HepG2 (cell line): ENCODE measurements around the gene FAM20A. TPM values are rescaled to one million over a fixed set of nuclear protein-coding genes. Genes with fewer than 3 reads are reported as not detected.

ENCODE experiments used
- ATAC-seq: fragments of 200-7000 bp; cut with Tn5 transposase; 3 replicates; pipeline ENCODE4 v1.9.1; 2020; ENCODE audit warnings: mild to moderate bottlenecking, moderate library complexity
- BruUV-seq: library from RNA; stranded (reverse); fragments of 400-500 nt; replicated peaks from 2 replicates; lab custom pipeline; 2021; lab: Mats Ljungman, UMichigan
- CTCF ChIA-PET: fragments of 300-600 bp; formaldehyde crosslinking; extraction: SDS; loops from one replicate; lab custom pipeline; 2021; ENCODE audit warnings: low total read pairs, inconsistent platforms, low intra/inter-chr PET ratio; lab: Yijun Ruan, JAX
- POLR2A ChIA-PET: fragments of 350-600 bp; sonication (Branson Sonifier 250); formaldehyde crosslinking; loops from one replicate; lab custom pipeline; 2020; ENCODE audit warnings: antibody characterized with exemption, inconsistent platforms; lab: Yijun Ruan, JAX
- DNase-seq: peaks from one replicate; pipeline ENCODE4 v3.0.0-alpha.2; 2015; ENCODE audit warnings: low spot score
- FAIRE-seq: peaks from 3 replicates; lab custom pipeline; 2011; peaks lifted over from hg19 to GRCh38; lab: Jason Lieb, UNC
- H2AFZ ChIP-seq: one replicate; pipeline ENCODE4 v1.6.1; 2011; ENCODE audit warnings: low read length, inconsistent platforms
- H3K27ac ChIP-seq: fragments of 300-600 bp; 3 replicates; pipeline ENCODE4 v1.8.0; 2011; ENCODE audit warnings: mixed run types, mild to moderate bottlenecking, mixed read lengths, low read length, inconsistent platforms; ENCODE audit not compliant: insufficient read depth; ENCODE audit errors: extremely low read length
- H3K27me3 ChIP-seq, 2 experiments: fragments of 200-600 bp in 1 of 2; 2 replicates in 1 of 2; 3 replicates in 1 of 2; pipeline versions ENCODE4 v1.6.0 to v1.8.0; 2011; ENCODE audit warnings: low read length in 2 of 2, mild to moderate bottlenecking in 2 of 2, moderate library complexity in 2 of 2, inconsistent platforms in 1 of 2; ENCODE audit not compliant: insufficient read depth in 2 of 2, control insufficient read depth in 1 of 2
- H3K36me3 ChIP-seq, 2 experiments: fragments of 200-600 bp in 1 of 2; replicated peaks in 1 of 2; 2 replicates in 1 of 2; 3 replicates in 1 of 2; pipeline versions ENCODE4 v1.5.1 to v1.8.0; 2011; ENCODE audit warnings: low read length in 2 of 2, inconsistent platforms in 1 of 2; ENCODE audit not compliant: insufficient read depth in 2 of 2, control insufficient read depth in 1 of 2
- H3K4me1 ChIP-seq: 2 replicates; pipeline ENCODE4 v1.5.1; 2012; ENCODE audit warnings: low read length, inconsistent platforms; ENCODE audit not compliant: insufficient read depth
- H3K4me2 ChIP-seq: 2 replicates; pipeline ENCODE4 v1.6.0; 2011; ENCODE audit warnings: low read depth, low read length, inconsistent platforms
- H3K4me3 ChIP-seq, 3 experiments: fragments of 200-600 bp in 1 of 3; sonication (generic), shearing (Covaris generic) in 1 of 3; replicated peaks in 1 of 3; 2 replicates each; pipeline ENCODE4 v1.5.1; 2011 to 2016; ENCODE audit warnings: low read length in 3 of 3, inconsistent platforms in 2 of 3, low read depth in 2 of 3, mild to moderate bottlenecking in 2 of 3, control low read depth in 1 of 3, mixed read lengths in 1 of 3; ENCODE audit not compliant: insufficient read depth in 1 of 3
- H3K79me2 ChIP-seq: one replicate; pipeline ENCODE4 v1.6.1; 2011; ENCODE audit warnings: low read length, inconsistent platforms; ENCODE audit not compliant: insufficient read depth
- H3K9ac ChIP-seq: 2 replicates; pipeline ENCODE4 v1.6.0; 2011; ENCODE audit warnings: mild to moderate bottlenecking, low read depth, low read length, inconsistent platforms; ENCODE audit not compliant: insufficient read depth
- H3K9me3 ChIP-seq: 2 replicates; pipeline ENCODE4 v1.5.1; 2012; ENCODE audit warnings: mild to moderate bottlenecking, low read length
- H4K20me1 ChIP-seq: 2 replicates; pipeline ENCODE4 v1.6.0; 2011; ENCODE audit warnings: inconsistent platforms, mild to moderate bottlenecking, low read length, moderate library complexity; ENCODE audit not compliant: insufficient read depth
- CCAR2 ChIP-seq: fragments of 200-400 bp; formaldehyde crosslinking; optimal IDR thresholded peaks from 2 replicates; pipeline ENCODE3; 2018; ENCODE audit warnings: low read depth, mild to moderate bottlenecking, low read length, moderate library complexity
- EP300 ChIP-seq, 3 experiments: sonication (generic) in 1 of 3; formaldehyde crosslinking in 1 of 3; IDR thresholded peaks; 2 replicates each; pipeline versions ENCODE4 v1.5.1 to v1.6.1; 2011 to 2020; ENCODE audit warnings: low read depth in 2 of 3, low read length in 2 of 3, borderline replicate concordance in 1 of 3, improper control_type of control experiment in 1 of 3, mild to moderate bottlenecking in 1 of 3, missing genetic modification reagents in 1 of 3, moderate library complexity in 1 of 3
- FOXJ3 ChIP-seq: sonication (generic); formaldehyde crosslinking; IDR thresholded peaks from 2 replicates; pipeline ENCODE4 v1.4.0; 2020; ENCODE audit warnings: missing genetic modification reagents, mild to moderate bottlenecking, borderline replicate concordance
- GATAD1 ChIP-seq: IDR thresholded peaks from 2 replicates; pipeline ENCODE4 v1.6.1; 2016; ENCODE audit warnings: missing genetic modification reagents, missing compliant biosample characterization
- HNF4A ChIP-seq: sonication (generic); formaldehyde crosslinking; IDR thresholded peaks from 2 replicates; pipeline ENCODE4 v1.4.0; 2020; ENCODE audit warnings: missing genetic modification reagents
- JUNB ChIP-seq: sonication (generic); formaldehyde crosslinking; IDR thresholded peaks from 2 replicates; pipeline ENCODE4 v1.8.0; 2022; ENCODE audit warnings: missing genetic modification reagents, mild to moderate bottlenecking, borderline replicate concordance
- MED13 ChIP-seq: sonication (generic); formaldehyde crosslinking; IDR thresholded peaks from 2 replicates; pipeline ENCODE4 v1.5.0; 2020; ENCODE audit warnings: missing genetic modification reagents
- NCOA2 ChIP-seq: sonication (generic); formaldehyde crosslinking; IDR thresholded peaks from 2 replicates; pipeline ENCODE4 v1.8.0; 2022; ENCODE audit warnings: inconsistent platforms
- RBM22 ChIP-seq: fragments of 200-400 bp; formaldehyde crosslinking; optimal IDR thresholded peaks from 2 replicates; pipeline ENCODE3; 2017; ENCODE audit warnings: mild to moderate bottlenecking, low read length, moderate library complexity
- RFXANK ChIP-seq: IDR thresholded peaks from 2 replicates; pipeline ENCODE4 v1.6.1; 2016
- SKI ChIP-seq: fragments of 450-650 bp; IDR thresholded peaks from one replicate; pipeline ENCODE4 v1.6.1; 2018; ENCODE audit warnings: mild to moderate bottlenecking; ENCODE audit not compliant: partially characterized antibody
- ZNF124 ChIP-seq: sonication (generic); formaldehyde crosslinking; IDR thresholded peaks from 2 replicates; pipeline ENCODE4 v1.4.0; 2020; ENCODE audit warnings: missing genetic modification reagents
- ZNF20 ChIP-seq: sonication (generic); formaldehyde crosslinking; IDR thresholded peaks from 2 replicates; pipeline ENCODE4 v1.4.0; 2020; ENCODE audit warnings: mild to moderate bottlenecking, moderate library complexity, missing genetic modification reagents
- ZNF205 ChIP-seq: IDR thresholded peaks from 2 replicates; pipeline ENCODE4 v1.6.1; 2018; ENCODE audit warnings: missing biosample characterization, missing genetic modification reagents
- ZNF253 ChIP-seq: sonication (generic); formaldehyde crosslinking; IDR thresholded peaks from 2 replicates; pipeline ENCODE4 v1.8.0; 2022; ENCODE audit warnings: mild to moderate bottlenecking, missing genetic modification reagents, borderline replicate concordance
- ZNF501 ChIP-seq: sonication (generic); formaldehyde crosslinking; IDR thresholded peaks from 2 replicates; pipeline ENCODE4 v1.5.1; 2020; ENCODE audit warnings: mild to moderate bottlenecking, moderate library complexity, missing genetic modification reagents
- ZNF510 ChIP-seq: sonication (generic); formaldehyde crosslinking; IDR thresholded peaks from 2 replicates; pipeline ENCODE4 v1.4.0; 2020; ENCODE audit warnings: low read depth, mild to moderate bottlenecking, missing genetic modification reagents
- ZNF552 ChIP-seq: sonication (generic); formaldehyde crosslinking; IDR thresholded peaks from 2 replicates; pipeline ENCODE4 v1.9.0; 2022; ENCODE audit warnings: missing genetic modification reagents, mild to moderate bottlenecking, borderline replicate concordance
- WGBS: methylation state at CpG from one replicate; pipeline ENCODE4 v1.1.6; 2017; ENCODE audit warnings: low lambda C conversion rate; 5-methylcytosine and 5-hydroxymethylcytosine counted together
- in situ Hi-C: cut with HindIII; loops from 2 replicates; pipeline ENCODE4 v1.10.0; 2017; ENCODE audit warnings: low pct_unique_long_range_greater_than_20kb; ENCODE audit not compliant: extremely low pct_ligation_motif_present
- intact Hi-C: fragments of 100-400 bp; cut with micrococcal nuclease; formaldehyde crosslinking; loops from one replicate; pipeline ENCODE4 v1.10.0; 2022; ENCODE audit not compliant: unreplicated experiment
- polyA plus RNA-seq, 8 experiments: library from polyadenylated mRNA; depleted of rRNA in 3 of 8; stranded (reverse) in 7 of 8; unstranded in 1 of 8; fragments of >200 nt; fragmentation: Illumina TruSeq in 4 of 8; extraction: Trizol in 4 of 8; gene quantifications; 2 replicates each; pipeline versions ENCODE4 v1.2.1 to v1.2.3, GENCODE V29; 2011 to 2016; ENCODE audit warnings: low read depth in 4 of 8, missing spikeins in 1 of 8, mixed read lengths in 1 of 8; ENCODE audit not compliant: insufficient read depth in 1 of 8
- total RNA-seq, 5 experiments: library from RNA; depleted of rRNA; stranded (reverse); fragments of >200 nt; fragmentation: Illumina TruSeq; extraction: Trizol; gene quantifications; 2 replicates each; pipeline ENCODE4 v1.2.3, GENCODE V29; 2016; ENCODE audit warnings: low read depth in 1 of 5
- TF ChIP-seq, protein P1 (sequence below): sonication (generic); formaldehyde crosslinking; IDR thresholded peaks from 2 replicates; pipeline ENCODE4 v1.4.0; 2020; ENCODE audit warnings: mild to moderate bottlenecking, missing genetic modification reagents
- TF ChIP-seq, protein P2 (sequence below): sonication (generic); formaldehyde crosslinking; IDR thresholded peaks from 2 replicates; pipeline ENCODE4 v1.4.0; 2020; ENCODE audit warnings: missing genetic modification reagents

The FAM20A gene
- total and polyA plus RNA-seq, 2 of the 13 experiments (the other 11 are each of a cell fraction or from before 2014, with no cell fraction given) = 9.3 to 20.7 TPM

DNA sequence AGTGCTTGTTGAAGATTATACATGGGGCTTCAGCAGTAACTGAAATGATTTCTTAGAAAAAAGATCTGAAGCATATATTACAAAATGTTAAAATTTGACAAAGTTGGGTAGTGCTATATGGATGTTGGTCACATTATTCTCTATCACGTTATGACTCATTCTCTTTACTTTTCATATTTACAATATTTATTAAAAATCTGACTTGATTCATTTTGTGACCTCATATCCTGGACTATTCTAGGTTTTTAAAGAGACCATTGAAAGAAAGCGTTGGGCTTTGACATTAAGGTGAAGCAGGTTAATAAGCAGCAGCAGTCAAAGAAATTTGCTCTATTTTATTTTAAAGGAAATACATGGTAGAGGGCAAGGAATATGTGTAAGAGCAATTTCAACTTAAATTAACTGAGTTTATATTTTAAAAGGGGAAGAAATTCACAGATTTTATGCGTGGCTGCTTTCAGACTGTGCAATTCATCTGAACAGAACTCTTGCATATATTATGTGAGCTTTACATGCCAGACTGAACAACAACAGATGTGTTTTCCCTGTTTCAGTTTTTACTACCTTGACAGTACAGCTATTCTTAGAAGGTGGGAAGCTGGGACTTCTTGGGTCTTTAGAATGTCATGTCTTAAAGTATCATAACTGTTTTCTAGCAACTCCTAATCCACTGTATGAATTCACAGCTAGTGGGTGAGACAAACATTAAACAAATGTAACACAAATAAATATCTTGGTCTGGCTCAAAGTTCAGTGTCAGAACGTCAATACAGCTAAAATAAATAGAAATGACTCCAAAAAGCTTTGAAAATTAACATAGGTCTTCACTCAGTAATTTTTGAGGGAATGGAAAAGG, 10.4 kb upstream of the FAM20A start:
- Histone ChIP-seq H4K20me1 (no peaks in the 10 kb centered on the region), H3K9ac (0 out of 2 replicates have a peak overlapping the region, but pooled peaks have one; percentile 7), H3K27me3 (no peaks in the 10 kb centered on the region; a peak in 1 of 5 replicates), H3K36me3 (no peaks in the 10 kb centered on the region), H3K4me2 (peak overlapping the region; percentile 51), H3K4me3 (peak overlapping the region in 1 of 3 experiments; percentile 3; a peak in 1 of 6 replicates), H2AFZ (peak overlapping the region; percentile 9), H3K9me3 (peaks cover 23% of the 10 kb centered on the region), H3K79me2 (no peaks in the 10 kb centered on the region), H3K4me1 (peaks cover 43% of the 10 kb centered on the region), H3K27ac (peak overlapping the region; percentile 36)
- 32% methylated on average over 4 of the region's 4 CpGs for WGBS
- no TSS peak for BruUV-seq
- POLR2A ChIA-PET = interaction anchor here (1.0 to 1.6 kb wide), 4 partner anchors 11 to 147 kb away, joined by 3 to 17 read pairs (median 5); partner anchors contain the start of gene FAM20A
- in situ Hi-C loops (loop anchor here (5.0 kb wide), 1 partner anchor 151 kb away; no protein-coding TSS in a partner anchor), intact Hi-C loops (loop anchor here (2.0 kb wide), 1 partner anchor 77 kb away; no protein-coding TSS in a partner anchor)
- DNase-seq (peak; percentile 52), ATAC-seq (peak; percentile 44), FAIRE-seq (no peak)
- CTCF ChIA-PET = no interaction called here
- TF ChIP-seq RFXANK (no peak), GATAD1 (CRISPR knock-in tag) (no peak), RBM22 (no peak), ZNF124 (CRISPR knock-in tag) (no peak), MED13 (CRISPR knock-in tag) (no peak), SKI (peak; percentile 48), NCOA2 (peak; percentile 64; the same call in 1 of the 2 replicates), CCAR2 (no peak), JUNB (CRISPR knock-in tag) (no peak), FOXJ3 (CRISPR knock-in tag) (peak; percentile 56; the same call in 1 of the 2 replicates), HNF4A (peak; percentile 79), ZNF552 (CRISPR knock-in tag) (no peak), EP300 (IDR thresholded peaks at IDR 0.05; ENCODE audit: low read depth in 2 of 2, low read length in 2 of 2) (peak in 1 of 2 experiments; percentile 54; a peak in 1 of 4 replicates), EP300 (CRISPR knock-in tag; IDR thresholded peaks at IDR 0.05; ENCODE audit: borderline replicate concordance) (no peak), ZNF205 (CRISPR knock-in tag) (no peak), ZNF510 (CRISPR knock-in tag) (no peak), ZNF20 (CRISPR knock-in tag) (no peak), ZNF501 (no peak), ZNF253 (CRISPR knock-in tag) (no peak)
- TF ChIP-seq, protein P1, sequence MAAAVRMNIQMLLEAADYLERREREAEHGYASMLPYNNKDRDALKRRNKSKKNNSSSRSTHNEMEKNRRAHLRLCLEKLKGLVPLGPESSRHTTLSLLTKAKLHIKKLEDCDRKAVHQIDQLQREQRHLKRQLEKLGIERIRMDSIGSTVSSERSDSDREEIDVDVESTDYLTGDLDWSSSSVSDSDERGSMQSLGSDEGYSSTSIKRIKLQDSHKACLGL = no peak
- TF ChIP-seq, protein P2, sequence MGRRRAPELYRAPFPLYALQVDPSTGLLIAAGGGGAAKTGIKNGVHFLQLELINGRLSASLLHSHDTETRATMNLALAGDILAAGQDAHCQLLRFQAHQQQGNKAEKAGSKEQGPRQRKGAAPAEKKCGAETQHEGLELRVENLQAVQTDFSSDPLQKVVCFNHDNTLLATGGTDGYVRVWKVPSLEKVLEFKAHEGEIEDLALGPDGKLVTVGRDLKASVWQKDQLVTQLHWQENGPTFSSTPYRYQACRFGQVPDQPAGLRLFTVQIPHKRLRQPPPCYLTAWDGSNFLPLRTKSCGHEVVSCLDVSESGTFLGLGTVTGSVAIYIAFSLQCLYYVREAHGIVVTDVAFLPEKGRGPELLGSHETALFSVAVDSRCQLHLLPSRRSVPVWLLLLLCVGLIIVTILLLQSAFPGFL = no peak
